HG02973 (cell line): ENCODE data around the gene EDAR.

ENCODE experiments used
- ATAC-seq: cut with Tn5 transposase; IDR thresholded peaks from one replicate; pipeline ENCODE4 v1.9.1; 2021; ENCODE audit warnings: moderate library complexity; ENCODE audit not compliant: unreplicated experiment

The EDAR gene

DNA sequence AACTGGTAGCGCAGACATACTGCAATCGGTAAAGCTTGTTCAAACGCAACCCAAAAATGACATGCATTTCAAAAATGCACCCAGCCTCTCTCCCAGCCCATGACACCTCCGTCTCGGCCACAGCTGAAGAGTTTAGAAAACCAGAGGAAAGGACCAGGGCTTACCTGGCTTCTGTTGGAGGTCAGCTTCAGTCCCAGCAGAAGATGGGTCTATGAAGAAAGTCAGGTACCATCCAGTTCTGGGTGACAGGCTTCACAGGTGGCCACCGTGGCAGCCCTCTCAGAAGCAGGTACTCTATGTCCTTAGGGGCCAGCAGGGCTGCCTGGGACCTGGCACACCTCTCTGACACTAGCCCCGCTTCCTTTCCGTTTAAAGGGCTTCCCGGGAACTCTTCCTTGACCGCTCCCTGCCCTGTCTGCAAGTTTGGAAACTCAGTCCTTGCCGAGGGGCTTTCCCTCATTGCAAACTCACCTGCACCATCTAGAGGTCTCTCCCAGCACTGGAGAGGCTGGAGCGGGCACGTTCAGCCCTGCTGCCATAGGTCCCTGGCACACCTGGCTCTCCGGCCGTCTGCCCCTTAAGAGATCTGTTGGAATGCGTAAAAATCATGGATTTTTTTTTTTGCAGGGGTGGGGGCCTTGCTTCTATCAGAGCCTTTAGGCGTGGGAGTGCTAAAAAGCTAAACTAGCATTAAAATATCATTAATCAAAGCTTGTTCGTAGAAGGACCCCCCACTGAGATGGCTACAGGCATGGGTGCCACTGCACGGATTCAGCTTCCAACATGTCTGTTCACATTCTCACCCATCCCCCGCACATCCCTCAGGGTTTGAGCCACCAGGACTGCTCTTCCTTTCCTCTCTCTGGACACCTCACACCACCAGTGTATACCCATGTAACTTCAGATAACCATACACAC lies at the start of gene EDAR:
Gene EDAR (minus strand): TSS at position 425 of the 918 bp plus-strand sequence. CDS start 58,206 bp downstream, outside the sequence.
- ATAC-seq, result no peak

DNA sequence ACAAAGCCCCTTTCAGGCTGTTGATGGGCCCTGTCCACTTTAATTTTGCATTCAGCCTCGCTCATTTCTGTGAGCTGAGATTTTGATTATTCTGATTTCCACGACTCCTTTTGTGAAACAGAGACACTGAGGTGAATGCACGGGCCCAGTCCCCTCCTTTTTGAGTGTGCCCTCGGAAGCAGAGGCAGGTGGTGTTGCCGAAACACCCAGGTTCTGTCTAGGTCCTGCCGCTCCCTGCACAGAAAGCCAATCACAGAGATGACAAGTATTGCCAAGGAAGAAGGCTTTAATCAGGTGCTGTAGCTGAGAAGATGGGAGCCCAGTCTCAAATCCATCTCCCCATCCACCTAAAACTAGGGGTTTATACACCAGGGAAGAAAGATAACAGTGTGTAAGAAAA lies 44.2 kb upstream of the EDAR start:
- ATAC-seq, result no peak

DNA sequence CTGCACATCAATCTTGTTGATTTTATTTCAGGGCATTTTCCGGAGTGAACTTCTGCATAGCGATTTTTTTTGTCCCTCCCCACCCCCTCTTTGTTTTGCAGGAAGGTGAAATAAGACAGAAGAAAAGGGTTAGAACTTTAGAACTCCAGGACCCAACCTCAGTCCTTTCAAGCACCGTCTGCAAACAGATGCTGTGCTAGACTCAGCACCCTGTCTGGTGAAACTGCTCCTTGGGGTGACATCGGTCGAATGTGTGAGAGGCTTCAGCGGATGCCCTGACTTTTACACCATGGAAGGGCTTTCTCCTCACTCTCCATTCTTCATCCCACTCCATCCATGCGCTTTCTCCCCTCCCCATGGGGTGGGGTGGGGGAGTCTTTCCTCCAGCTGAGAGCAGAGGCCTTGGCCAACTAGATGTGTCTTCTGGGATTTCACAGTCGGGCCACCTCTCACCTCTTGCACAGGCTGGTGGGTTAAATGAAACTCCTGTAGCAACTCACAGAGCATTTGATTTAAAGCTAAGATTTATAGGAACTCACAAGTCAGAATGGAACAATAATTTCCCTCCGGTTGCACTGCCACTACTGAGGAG lies 43.3 kb upstream of the EDAR start:
- ATAC-seq, result no peak

DNA sequence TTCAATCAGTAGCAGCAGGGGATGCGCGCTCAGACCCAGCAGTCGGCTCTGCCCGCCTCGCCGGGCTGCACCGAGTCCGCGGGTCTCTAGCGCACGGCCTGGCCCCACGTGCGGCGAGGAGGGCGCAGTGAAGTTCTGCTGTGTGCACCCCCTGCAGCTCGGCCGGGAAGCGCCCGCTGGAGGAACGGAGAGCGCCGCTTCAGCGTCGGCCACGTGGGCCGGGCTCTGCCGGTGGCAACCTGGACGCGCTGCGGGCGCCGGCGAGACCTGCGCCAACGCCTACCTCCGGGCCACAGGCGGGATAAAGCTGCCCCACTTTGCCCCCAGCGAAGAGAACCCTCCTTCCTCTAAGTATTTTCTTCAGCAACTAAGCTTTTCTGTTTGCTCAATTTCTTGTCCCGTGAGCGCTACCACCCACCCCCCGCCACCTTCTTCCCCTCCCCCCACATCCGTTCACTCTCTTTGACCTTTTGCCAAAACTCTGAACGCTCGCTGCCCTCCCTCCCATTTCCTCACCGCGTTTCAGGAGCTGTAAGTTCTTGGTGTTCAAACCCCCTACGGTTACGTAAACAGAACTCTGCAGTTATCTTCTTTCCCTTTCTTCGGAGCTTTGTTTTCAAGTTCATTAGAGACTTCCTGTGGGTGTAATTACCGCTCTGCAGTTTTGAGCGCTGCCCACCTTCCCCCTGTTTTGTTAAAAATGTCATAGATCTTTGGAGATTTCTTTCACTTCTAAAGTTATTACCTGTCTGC lies 42.6 kb upstream of the EDAR start:
- ATAC-seq, result peak; percentile 51

DNA sequence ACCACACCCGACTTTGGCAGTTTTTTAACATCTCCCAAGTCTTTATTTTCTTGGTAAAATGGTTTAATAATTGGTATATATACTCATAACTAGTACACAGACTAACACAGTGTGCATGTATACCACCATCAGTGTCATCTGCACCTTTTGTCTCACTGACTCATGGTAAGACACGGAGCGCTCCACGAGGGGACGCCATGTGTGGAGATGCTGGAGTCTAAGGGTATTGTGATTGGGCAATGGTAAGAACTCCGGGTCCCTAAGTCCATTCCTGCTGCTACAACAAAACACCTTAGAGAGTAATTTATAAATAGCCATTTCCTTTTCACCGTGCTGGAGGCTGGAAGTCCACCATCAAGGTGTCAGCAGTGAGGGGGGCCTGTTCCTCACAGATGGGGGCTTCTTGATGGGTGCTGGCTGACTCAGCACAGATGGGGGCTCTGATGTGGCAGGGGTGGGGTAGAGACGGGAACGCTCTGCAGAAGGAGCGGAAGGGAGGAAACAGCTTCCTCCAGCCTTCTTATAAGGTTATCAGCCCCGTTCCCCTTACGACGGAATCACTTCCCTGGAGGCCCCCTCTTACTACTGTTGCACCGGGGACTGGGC lies 42.0 kb upstream of the EDAR start:
- ATAC-seq, result no peak

DNA sequence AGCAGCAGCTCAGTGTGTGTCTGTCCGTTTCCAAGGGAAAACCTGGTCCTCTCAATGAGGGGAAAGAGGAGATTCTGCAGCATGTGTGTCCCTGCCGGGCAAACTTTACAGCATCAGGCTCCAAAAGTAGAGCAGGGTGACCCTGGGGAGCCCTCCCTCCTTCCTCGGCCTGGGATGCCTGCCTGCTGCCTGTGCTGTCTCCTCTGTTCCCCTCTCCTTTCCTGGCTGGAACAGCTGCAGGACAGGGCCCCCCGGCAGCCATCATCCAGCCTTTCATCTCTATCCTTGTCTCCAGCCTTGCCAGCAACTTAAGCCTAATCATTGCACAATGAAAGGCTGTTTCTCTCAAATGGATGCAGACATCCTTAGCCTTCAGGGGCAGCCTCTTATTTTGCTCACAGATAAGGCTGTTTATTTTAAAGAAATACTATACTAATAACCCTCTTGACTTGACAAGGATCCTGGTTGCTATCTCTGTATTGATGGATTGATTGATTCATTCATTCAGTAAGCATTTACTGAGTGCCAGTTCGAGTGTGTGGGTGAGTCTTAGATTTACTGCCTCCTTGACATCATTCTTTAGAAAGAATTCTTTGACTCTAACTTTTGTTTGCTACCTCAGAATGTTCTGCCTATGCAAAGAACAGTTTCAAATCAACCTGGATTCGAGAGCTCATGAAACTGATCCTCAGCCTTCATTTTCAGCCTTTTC lies 40.6 kb upstream of the EDAR start:
- ATAC-seq, result no peak

DNA sequence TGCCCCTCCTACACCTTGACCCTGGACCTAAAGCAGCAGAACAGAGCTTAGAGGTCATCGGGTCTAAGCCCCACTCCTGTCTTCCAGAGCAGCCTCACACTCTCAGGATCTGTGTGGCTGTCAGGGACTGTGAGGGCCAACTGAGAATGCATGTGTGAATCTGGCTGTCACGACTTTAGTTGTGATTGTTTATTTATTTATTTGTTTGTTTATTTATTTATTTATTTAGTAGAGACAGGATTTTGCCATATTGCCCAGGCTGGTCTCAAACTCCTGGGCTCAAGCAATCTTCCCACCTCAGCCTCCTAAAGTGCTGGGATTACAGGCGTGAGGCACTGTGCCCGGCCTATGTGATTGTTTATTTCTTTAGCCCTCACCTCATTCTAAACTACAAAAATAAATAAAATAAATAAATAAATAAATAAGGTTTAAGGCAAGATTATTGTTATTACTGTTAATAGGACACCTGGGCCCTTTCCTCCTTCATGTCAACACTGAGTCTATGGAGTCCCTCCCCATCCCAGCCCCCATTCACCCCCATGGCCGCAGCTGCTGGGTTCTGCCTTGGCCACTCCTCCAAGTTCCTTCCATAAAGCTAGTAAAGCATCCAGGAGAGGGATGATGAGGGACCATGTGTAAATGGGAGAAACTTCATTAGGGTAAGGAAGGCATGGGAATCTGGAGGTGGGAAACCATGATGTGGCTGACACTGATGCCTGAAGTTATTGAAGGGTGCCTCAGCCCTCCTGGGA lies 39.9 kb upstream of the EDAR start:
- ATAC-seq, result no peak

DNA sequence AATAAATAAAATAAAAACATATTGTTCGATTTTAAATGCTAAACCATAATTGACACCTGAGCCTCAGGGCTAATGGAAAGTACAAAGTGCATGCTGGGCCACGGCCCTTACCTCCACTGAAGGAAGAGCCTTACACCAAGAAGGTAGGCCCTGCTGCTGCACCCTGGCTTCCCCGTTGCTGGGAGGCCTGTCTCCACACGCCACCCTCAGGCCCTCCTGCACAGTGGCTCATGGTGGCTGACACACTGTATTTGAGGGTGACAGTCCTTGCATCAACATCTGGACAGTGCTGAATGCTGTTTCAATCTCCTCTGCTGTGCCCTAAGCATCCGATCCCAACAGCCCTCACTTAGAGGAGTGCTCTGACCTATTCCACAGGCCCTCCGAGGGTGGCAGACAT lies 39.3 kb upstream of the EDAR start:
- no peak for ATAC-seq

DNA sequence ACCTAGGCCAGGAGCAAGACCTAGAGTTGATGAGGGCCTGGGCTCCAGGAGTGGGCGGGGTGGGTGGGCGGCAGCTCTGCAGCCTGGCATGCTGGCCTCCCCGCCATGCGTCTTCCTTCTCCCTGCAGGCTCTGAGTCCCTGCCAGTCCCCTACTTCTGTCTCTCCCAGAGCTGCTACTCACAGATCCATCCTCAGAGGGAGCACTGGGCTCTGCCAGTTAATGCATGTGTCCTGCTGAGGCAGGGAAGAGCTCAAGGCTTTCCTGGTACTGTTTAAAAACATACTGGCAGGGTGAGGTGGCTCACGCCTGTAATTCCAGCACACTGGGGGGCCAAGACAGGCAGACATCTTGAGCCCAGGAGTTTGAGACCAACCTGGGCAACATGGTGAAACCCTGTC lies 38.7 kb upstream of the EDAR start:
- ATAC-seq, result no peak

DNA sequence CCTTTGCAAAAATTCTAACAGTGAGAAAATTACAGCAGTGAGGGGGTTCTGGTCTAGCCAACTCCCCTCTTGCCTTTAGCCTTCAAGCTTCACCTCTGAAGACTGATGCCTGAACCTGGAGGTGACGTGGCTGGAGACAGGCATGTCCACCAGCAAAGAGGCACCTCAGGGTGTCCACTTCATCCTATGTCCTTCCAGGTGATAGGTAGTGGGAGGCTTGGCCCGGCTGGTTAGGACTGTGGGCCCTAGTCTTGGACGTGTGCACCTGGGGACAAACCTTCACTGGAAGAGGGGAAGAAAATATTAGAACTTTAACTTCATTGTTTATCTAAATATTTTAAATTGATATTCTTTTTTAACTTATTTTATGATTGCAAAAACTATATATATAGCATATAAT lies 35.5 kb upstream of the EDAR start:
- no peak for ATAC-seq

DNA sequence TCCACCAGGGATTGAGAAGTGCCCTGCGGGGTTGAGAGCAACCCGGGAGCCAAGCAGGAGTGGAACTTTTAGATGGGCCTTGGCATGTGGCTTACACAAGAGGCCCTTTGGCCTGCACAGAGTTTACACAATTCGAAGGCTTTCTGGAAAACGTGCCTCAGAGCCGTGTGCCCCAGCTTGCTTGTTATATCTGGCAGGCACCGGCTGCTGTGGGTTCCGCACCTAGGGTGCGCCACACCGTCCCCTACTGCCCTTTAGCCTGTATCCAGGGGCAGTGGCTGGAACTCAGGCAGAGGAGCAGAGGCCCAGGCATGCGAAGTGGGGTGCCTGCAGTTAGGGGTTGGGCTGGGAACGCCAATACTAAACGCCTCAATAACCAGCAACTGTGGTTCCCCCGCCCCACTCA lies 32.9 kb upstream of the EDAR start:
- no peak for ATAC-seq

DNA sequence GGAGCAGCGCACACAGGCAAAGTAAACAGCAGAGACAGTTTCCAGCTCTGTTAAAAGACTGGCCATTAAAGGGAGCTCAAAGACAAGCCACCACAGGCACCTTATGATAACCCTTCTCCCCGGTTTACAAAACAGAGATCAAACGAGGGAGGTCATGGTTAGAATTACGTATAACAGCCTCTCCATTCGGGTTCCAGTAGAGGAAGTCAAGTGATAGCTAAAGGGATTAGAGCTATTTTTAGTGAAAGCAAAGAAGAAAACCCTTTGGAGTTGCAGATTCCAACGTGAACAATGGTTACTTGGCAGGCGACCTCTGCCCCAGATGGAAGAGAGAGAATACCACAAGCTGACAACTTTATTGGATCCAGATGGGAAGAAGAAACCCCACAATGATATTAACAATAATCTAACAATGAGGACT lies 31.2 kb upstream of the EDAR start:
- ATAC-seq, result no peak

DNA sequence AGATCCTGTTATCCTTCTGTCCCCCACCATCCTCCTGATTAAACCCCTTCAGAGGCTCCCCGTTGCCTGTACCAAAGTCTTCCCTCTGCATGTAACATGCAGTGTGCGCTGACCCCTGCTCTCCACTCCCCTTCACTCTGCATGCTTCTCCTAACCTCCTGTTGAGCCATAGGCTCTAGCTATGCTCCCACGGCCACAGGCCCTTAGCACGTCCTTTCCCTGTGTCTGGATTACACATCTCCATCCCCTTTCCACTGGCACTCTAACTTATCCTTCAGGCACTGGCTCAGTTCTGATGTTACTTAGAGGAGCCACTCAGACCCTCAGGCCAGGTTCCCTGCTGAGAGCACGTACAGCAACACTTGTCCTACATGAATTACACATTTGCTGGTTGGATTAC lies 29.4 kb upstream of the EDAR start:
- no peak for ATAC-seq

DNA sequence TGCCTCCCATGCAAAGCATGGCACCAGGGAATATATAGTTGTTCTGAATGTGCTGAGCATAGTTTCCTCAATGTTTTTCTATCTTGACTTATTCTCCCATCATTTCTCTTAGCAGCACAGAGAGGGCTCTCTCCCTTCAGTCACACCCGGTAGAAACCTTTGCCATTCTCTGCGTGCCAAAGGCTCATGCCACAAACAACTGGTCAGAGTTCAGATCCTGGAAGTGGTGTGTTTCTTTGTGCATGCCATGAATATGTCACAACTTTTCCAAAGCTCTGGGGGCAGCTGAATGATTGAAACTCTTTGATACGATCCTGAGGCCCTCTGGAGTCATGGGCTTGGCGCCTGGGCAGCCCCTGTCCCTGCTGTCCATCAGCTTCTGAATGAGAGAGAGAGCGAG lies 28.0 kb upstream of the EDAR start:
- ATAC-seq, result no peak

DNA sequence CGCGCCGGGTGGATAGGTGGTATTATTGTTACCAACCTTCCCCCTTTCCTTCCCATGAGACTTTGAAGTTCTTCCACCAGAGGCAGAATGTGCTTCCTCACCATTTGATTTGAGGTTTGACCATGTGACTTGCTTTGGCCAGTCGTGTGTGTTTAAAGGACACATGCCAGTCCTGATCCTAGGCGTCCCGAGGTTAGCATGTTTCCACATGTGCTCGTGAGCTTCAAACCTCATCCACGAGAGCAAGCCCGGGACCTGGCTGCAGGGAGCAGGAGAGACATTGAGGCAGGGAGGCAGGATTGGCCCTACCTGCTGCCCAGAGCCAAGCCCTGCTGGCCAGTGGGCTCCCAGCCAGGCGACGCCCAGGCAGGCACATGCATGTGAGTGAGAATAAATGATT lies 27.4 kb upstream of the EDAR start:
- ATAC-seq, result no peak

DNA sequence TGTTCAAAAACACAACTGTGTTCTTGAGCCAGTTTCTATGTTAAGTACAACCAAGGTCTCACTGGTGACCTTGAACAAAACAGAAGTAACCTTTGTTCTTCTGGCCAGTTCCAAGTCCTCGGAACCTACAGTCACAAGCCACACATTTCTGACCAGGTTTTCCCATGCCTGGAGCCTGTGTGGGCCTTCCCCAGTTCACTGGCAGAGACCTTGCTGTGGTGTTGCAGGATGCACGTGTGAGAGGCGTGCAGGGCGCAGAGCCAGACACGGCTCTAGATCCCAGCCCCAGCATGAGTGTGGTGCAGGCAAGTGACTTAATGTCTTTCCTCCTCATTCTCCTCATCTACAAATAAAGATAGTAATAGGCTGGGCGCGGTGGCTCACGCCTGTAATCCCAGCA lies 25.5 kb upstream of the EDAR start:
- ATAC-seq, result no peak

DNA sequence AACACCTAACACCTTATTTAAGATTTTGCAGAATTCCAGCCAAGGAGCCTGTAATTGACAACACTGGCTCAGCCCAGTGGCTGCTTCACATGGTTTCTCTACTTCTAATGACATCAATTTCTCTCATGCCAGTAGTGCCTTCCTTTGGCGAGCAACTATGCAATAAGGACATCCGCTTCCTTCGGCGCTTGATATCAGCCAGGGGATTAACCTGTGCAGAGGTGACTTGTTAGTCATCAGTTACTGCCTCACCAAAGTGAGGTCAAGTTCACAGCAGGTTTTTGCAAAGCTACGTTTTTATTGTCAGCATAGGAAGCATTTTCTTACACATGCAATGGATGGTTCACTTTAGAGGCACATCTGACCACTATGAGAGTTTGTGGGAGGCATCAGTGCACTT lies 24.0 kb upstream of the EDAR start:
- ATAC-seq, result no peak

DNA sequence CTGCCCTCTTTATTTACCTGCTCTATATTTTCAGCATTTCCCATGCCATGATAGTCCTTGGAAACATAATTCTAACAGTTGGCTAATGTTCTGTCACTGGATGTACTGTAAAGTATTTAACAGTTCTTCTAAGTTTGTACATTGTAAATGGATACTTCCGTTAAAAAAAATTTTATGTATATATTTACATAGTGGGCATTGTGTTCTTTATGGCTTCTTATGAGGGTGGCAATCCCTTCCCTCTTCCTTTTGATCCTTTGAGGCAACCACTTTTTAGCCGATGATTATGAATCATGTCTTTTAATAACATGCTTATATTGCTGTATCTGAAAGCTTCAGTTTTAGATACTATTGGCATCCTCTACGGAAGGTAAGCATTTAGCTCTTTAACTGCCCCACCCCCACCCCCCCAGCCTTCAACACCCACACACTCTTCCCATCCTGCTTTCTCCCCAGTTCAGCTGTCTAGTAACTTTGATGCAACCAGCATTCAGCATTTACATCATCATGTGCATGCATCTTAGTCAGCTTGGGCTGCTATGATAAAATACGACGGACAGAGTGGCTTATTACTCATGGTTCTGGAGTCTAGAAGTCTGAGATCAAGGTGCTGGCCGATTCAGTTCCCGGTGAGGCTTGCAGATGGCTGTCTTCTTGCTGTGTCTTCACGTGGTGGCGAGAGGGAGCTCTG lies 21.0 kb upstream of the EDAR start:
- no peak for ATAC-seq

DNA sequence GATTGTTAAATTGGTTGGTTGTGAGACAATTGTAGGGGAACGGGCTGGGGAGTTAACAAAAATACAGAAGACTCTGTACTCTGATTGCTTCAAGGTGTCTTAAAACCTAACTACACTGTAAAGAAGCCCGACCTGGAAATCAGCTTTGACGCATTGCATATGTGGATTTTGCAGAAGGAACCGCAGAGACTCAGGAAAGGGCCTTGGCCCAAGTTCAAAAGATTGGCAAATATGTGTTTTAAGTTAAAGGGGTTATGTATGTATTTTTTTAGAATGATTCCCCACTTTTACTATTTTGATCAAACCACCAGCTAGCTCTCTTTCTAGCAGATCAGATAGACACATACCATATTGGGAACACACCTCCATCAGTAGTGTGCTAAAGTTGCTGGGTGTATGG lies 18.0 kb upstream of the EDAR start:
- ATAC-seq, result no peak
